ENCODE data around the gene HUWE1.

HUWE1 gene

DNA sequence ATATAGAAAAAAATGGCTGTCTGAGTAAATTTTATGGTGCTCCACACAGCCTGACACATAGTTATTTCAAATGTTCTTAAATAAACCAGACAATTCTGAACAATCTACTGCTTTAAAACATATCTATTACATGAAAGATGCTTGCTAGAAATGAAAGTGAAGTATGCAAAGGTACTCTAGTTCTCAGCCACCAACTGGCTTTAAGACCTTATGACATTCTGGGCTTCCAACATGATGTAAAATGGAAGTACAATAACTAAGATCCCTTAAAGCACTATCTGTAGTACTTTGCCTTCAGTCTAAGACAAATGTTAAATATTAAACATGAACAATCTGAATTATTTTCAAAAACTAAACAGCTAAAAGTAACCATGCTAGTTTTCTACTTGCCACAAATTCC lies 17.3 kb downstream of the HUWE1 start:
- no peaks in the 10 kb centered on the region for H3K9me3 ChIP-seq (ENCODE audit: control insufficient read depth, low read length)
- H3K4me3 ChIP-seq (ENCODE audit: insufficient read depth, low read depth, low read length, poor library complexity, severe bottlenecking), result no peak overlapping the region
- H3K4me1 ChIP-seq (ENCODE audit: control insufficient read depth, insufficient read depth, low read length, poor library complexity, severe bottlenecking), result no peaks in the 10 kb centered on the region
- H3K27me3 ChIP-seq (replicated peaks; ENCODE audit: control insufficient read depth, insufficient read depth, low read length, poor library complexity, severe bottlenecking), result no peaks in the 10 kb centered on the region
- H3K36me3 ChIP-seq (ENCODE audit: control insufficient read depth, insufficient read depth, low read length), result peaks cover 8% of the 10 kb centered on the region
- no peak for DNase-seq
- H3K27ac ChIP-seq (ENCODE audit: insufficient read depth, low read length, poor library complexity, severe bottlenecking), result no peak overlapping the region

DNA sequence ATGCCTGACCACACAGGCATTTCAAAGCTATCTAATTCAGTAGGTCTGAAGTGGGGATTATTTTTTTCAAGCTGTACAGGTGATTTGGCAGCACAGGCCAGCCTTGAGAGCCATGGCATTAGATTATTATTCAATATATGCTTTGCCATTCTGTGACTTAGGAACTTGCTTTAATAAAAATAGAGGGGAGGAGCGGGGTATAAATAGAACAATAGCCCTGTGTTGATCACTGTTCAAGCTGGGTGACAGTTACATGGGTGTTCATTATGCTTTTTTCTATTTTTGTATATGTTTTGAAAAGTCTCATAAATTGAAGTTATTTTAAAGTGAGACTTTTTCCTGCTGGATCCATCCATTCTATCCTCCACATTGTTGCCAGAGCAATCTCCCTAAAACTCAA lies 20.3 kb downstream of the HUWE1 start:
- no peaks in the 10 kb centered on the region for H3K9me3 ChIP-seq (ENCODE audit: control insufficient read depth, low read length)
- H3K36me3 ChIP-seq (ENCODE audit: control insufficient read depth, insufficient read depth, low read length), result no peaks in the 10 kb centered on the region
- H3K27me3 ChIP-seq (replicated peaks; ENCODE audit: control insufficient read depth, insufficient read depth, low read length, poor library complexity, severe bottlenecking), result no peaks in the 10 kb centered on the region

DNA sequence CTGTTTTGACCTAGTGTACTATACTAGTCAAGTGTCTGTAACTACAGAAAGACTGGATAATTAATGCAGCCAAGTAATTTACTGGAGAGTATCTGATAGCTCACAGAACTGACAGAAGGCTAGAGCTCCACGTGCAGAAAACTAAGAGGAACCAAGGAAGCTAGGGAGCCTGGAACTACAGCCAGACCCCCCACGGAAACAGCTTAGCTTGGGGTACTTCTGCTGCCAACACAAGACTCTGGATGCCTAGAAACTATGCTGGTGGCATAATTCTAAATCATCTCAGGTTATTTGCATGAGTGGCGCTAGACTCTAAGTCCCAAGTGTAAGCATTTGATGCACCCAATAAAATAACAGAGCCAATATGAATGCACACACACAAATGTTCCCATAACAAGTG lies 26.5 kb downstream of the HUWE1 start:
- no peak for DNase-seq
- Histone ChIP-seq H3K27ac (ENCODE audit: insufficient read depth, low read length, poor library complexity, severe bottlenecking) (no peak overlapping the region), H3K4me1 (ENCODE audit: control insufficient read depth, insufficient read depth, low read length, poor library complexity, severe bottlenecking) (no peaks in the 10 kb centered on the region), H3K36me3 (ENCODE audit: control insufficient read depth, insufficient read depth, low read length) (no peaks in the 10 kb centered on the region), H3K9me3 (ENCODE audit: control insufficient read depth, low read length) (no peaks in the 10 kb centered on the region), H3K27me3 (replicated peaks; ENCODE audit: control insufficient read depth, insufficient read depth, low read length, poor library complexity, severe bottlenecking) (no peaks in the 10 kb centered on the region), H3K4me3 (ENCODE audit: insufficient read depth, low read depth, low read length, poor library complexity, severe bottlenecking) (no peak overlapping the region)

More for the DNA sequence above, 20.3 kb downstream of the HUWE1 start:
- DNase-seq, result no peak
- H3K4me3 ChIP-seq (ENCODE audit: insufficient read depth, low read depth, low read length, poor library complexity, severe bottlenecking), result no peak overlapping the region
- H3K4me1 ChIP-seq (ENCODE audit: control insufficient read depth, insufficient read depth, low read length, poor library complexity, severe bottlenecking), result no peaks in the 10 kb centered on the region
- H3K27ac ChIP-seq (ENCODE audit: insufficient read depth, low read length, poor library complexity, severe bottlenecking), result no peak overlapping the region

DNA sequence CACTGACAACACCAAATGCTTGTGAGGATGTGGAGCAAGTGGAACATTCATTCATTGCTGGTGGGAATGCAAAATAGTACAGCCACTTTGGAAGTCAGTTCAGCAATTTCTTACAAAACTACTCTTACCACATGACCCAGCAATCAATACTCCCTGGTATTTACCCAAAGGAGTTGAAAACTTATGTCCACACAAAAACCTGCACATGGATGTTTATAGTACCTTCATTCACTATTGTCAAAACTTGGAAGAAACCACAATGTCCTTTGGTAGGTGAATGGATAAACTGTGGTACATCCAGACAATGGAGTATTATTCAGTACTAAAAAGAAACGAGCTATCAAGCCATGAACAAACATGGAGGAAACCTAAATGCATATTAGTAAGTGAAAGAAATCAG lies 27.5 kb downstream of the HUWE1 start:
- no peaks in the 10 kb centered on the region for H3K27me3 ChIP-seq (replicated peaks; ENCODE audit: control insufficient read depth, insufficient read depth, low read length, poor library complexity, severe bottlenecking)
- no peaks in the 10 kb centered on the region for H3K36me3 ChIP-seq (ENCODE audit: control insufficient read depth, insufficient read depth, low read length)
- H3K9me3 ChIP-seq (ENCODE audit: control insufficient read depth, low read length), result no peaks in the 10 kb centered on the region
- no peaks in the 10 kb centered on the region for H3K4me1 ChIP-seq (ENCODE audit: control insufficient read depth, insufficient read depth, low read length, poor library complexity, severe bottlenecking)
- no peak for DNase-seq
- H3K27ac ChIP-seq (ENCODE audit: insufficient read depth, low read length, poor library complexity, severe bottlenecking), result no peak overlapping the region
- H3K4me3 ChIP-seq (ENCODE audit: insufficient read depth, low read depth, low read length, poor library complexity, severe bottlenecking), result no peak overlapping the region

DNA sequence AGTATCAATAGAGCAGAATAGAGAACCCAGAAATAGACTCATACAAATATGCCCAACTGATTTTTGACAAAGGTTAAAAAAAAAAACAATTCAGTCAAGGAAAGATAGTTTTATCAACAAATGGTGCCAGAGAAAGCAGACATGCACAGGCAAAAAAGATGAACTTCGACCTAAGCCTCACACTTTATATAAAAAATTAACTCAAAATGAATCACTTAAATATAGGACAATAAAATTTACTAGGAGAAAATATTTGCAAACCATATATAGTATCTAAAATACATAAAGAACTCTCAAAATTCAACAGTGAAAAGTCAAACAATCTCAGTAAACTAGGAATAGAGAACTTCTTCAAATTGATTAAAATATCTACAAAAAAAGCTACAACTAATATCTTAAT lies 29.7 kb downstream of the HUWE1 start:
- H3K4me1 ChIP-seq (ENCODE audit: control insufficient read depth, insufficient read depth, low read length, poor library complexity, severe bottlenecking), result no peaks in the 10 kb centered on the region
- H3K27me3 ChIP-seq (replicated peaks; ENCODE audit: control insufficient read depth, insufficient read depth, low read length, poor library complexity, severe bottlenecking), result no peaks in the 10 kb centered on the region
- H3K4me3 ChIP-seq (ENCODE audit: insufficient read depth, low read depth, low read length, poor library complexity, severe bottlenecking), result no peak overlapping the region
- H3K36me3 ChIP-seq (ENCODE audit: control insufficient read depth, insufficient read depth, low read length), result peaks cover 15% of the 10 kb centered on the region
- no peaks in the 10 kb centered on the region for H3K9me3 ChIP-seq (ENCODE audit: control insufficient read depth, low read length)
- H3K27ac ChIP-seq (ENCODE audit: insufficient read depth, low read length, poor library complexity, severe bottlenecking), result no peak overlapping the region
- no peak for DNase-seq

DNA sequence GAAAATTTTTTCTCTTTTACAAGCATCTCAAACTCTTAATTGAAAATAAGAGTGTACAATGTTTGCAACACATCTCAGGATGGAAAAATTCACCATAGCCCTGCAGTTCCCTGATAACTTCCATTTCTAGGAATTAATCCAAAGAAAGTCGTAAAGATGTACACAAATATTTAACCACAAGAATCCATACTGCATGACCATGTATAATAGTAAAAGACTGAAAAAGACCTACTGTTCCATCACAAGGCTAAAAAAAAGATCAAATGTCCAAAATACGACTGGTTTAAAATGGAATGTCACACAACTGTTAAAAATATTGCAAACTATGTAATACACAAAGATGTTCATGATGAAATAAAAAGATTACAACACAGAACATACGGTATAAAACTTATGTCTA lies 32.1 kb downstream of the HUWE1 start:
- no peaks in the 10 kb centered on the region for H3K9me3 ChIP-seq (ENCODE audit: control insufficient read depth, low read length)
- peaks cover 21% of the 10 kb centered on the region for H3K36me3 ChIP-seq (ENCODE audit: control insufficient read depth, insufficient read depth, low read length)
- DNase-seq, result no peak
- H3K27me3 ChIP-seq (replicated peaks; ENCODE audit: control insufficient read depth, insufficient read depth, low read length, poor library complexity, severe bottlenecking), result no peaks in the 10 kb centered on the region
- H3K4me1 ChIP-seq (ENCODE audit: control insufficient read depth, insufficient read depth, low read length, poor library complexity, severe bottlenecking), result no peaks in the 10 kb centered on the region
- H3K4me3 ChIP-seq (ENCODE audit: insufficient read depth, low read depth, low read length, poor library complexity, severe bottlenecking), result no peak overlapping the region
- no peak overlapping the region for H3K27ac ChIP-seq (ENCODE audit: insufficient read depth, low read length, poor library complexity, severe bottlenecking)

DNA sequence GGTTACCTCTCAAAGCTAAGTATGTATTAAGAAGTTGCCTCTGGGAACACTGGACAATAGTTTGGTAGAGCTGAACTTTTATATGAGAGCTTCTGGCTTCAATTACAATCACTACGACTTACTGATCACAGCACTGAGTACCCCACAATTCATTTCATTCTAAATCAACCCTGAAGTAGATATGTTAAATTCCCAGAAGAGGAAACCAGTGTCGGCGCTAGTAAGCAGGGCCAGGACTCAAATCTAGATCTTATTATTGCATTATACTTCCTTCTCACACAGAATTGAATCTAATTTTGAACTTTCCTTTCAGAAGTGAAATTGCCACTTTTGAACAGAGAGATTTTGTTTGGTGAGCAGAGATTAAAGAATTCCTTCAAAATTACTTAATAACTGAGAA lies 41.8 kb downstream of the HUWE1 start:
- no peaks in the 10 kb centered on the region for H3K9me3 ChIP-seq (ENCODE audit: control insufficient read depth, low read length)
- no peaks in the 10 kb centered on the region for H3K4me1 ChIP-seq (ENCODE audit: control insufficient read depth, insufficient read depth, low read length, poor library complexity, severe bottlenecking)
- no peaks in the 10 kb centered on the region for H3K27me3 ChIP-seq (replicated peaks; ENCODE audit: control insufficient read depth, insufficient read depth, low read length, poor library complexity, severe bottlenecking)
- no peak overlapping the region for H3K27ac ChIP-seq (ENCODE audit: insufficient read depth, low read length, poor library complexity, severe bottlenecking)
- H3K36me3 ChIP-seq (ENCODE audit: control insufficient read depth, insufficient read depth, low read length), result peaks cover 47% of the 10 kb centered on the region
- H3K4me3 ChIP-seq (ENCODE audit: insufficient read depth, low read depth, low read length, poor library complexity, severe bottlenecking), result no peak overlapping the region
- no peak for DNase-seq

DNA sequence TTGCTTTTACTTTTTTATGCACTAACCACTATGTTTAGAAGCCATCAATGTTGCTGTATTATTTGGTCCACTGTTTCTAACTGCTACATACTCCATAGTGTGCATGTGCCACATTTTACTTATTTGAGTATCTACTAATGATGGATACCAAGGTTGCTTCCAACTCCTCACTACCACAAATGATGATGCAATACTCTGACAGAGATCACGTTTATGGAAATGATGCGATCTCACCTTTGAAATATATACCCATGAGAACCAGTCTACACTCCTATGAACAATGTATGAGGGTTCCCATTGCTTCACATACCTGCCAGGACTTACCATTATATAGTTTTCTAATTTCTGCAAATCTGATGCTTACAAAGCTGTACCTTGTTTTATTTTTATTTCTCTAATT lies 44.2 kb downstream of the HUWE1 start:
- Histone ChIP-seq H3K27ac (ENCODE audit: insufficient read depth, low read length, poor library complexity, severe bottlenecking) (no peak overlapping the region), H3K9me3 (ENCODE audit: control insufficient read depth, low read length) (no peaks in the 10 kb centered on the region), H3K4me3 (ENCODE audit: insufficient read depth, low read depth, low read length, poor library complexity, severe bottlenecking) (no peak overlapping the region), H3K36me3 (ENCODE audit: control insufficient read depth, insufficient read depth, low read length) (peaks cover 47% of the 10 kb centered on the region), H3K27me3 (replicated peaks; ENCODE audit: control insufficient read depth, insufficient read depth, low read length, poor library complexity, severe bottlenecking) (no peaks in the 10 kb centered on the region), H3K4me1 (ENCODE audit: control insufficient read depth, insufficient read depth, low read length, poor library complexity, severe bottlenecking) (no peaks in the 10 kb centered on the region)
- DNase-seq, result no peak

DNA sequence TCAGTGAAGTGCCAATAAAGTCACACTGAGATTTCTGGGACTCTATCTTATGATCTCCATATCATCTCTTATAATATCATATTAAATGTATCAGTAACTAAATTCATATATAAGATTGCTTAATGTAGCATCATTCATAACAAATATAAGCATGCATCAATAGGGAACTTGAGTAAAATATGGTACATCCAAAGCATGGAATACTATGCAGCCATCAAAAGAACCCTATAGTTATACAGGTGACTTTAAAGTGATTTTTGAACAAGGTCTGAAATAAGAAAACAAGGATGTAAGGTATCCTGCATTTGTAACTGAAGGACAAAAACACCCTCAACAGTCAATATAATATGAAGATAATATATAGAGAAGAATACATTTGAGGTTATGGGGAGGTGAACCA lies 47.3 kb downstream of the HUWE1 start:
- Histone ChIP-seq H3K9me3 (ENCODE audit: control insufficient read depth, low read length) (no peaks in the 10 kb centered on the region), H3K4me1 (ENCODE audit: control insufficient read depth, insufficient read depth, low read length, poor library complexity, severe bottlenecking) (no peaks in the 10 kb centered on the region), H3K4me3 (ENCODE audit: insufficient read depth, low read depth, low read length, poor library complexity, severe bottlenecking) (no peak overlapping the region), H3K27me3 (replicated peaks; ENCODE audit: control insufficient read depth, insufficient read depth, low read length, poor library complexity, severe bottlenecking) (no peaks in the 10 kb centered on the region), H3K27ac (ENCODE audit: insufficient read depth, low read length, poor library complexity, severe bottlenecking) (no peak overlapping the region), H3K36me3 (ENCODE audit: control insufficient read depth, insufficient read depth, low read length) (peaks cover 36% of the 10 kb centered on the region)
- DNase-seq, result no peak

DNA sequence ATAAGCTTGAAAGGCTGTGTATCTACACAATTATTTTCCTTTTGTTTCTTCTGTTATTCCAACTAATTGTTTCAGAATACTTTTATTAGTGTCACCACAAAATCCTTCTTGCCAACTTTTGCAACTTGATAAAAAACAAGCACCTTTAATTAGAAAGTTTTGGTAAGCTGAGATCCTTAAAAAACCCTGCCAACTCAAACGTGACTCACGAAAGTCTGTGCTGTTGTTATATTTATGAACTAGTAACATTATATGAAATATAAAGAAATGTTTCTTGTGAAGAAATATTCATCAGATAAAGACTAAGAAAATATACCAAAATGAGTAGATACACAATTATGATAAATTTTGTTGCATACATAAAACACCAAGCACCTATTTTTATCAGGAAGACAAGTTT lies 49.0 kb downstream of the HUWE1 start:
- Histone ChIP-seq H3K4me3 (ENCODE audit: insufficient read depth, low read depth, low read length, poor library complexity, severe bottlenecking) (no peak overlapping the region), H3K36me3 (ENCODE audit: control insufficient read depth, insufficient read depth, low read length) (peaks cover 37% of the 10 kb centered on the region), H3K27ac (ENCODE audit: insufficient read depth, low read length, poor library complexity, severe bottlenecking) (no peak overlapping the region), H3K9me3 (ENCODE audit: control insufficient read depth, low read length) (no peaks in the 10 kb centered on the region), H3K27me3 (replicated peaks; ENCODE audit: control insufficient read depth, insufficient read depth, low read length, poor library complexity, severe bottlenecking) (no peaks in the 10 kb centered on the region), H3K4me1 (ENCODE audit: control insufficient read depth, insufficient read depth, low read length, poor library complexity, severe bottlenecking) (no peaks in the 10 kb centered on the region)
- DNase-seq, result no peak

DNA sequence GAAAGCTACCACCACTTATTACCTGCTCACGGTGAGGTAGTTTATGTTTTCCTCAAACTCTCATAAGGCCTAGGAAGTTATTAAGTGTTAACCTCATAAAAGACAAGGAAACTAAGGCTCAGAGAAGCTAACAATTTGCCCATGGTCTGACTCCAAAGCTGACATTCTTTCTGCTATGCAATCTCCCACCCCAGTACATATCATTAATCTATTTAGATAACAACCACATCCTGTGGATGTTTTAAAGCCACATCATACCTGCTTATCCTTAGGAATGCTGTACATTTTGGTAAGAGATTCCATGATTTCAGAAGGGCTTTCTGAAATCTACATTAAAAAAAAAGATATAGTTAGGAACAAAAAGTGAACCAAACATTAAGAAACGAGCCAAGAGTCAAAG lies 55.4 kb downstream of the HUWE1 start:
- Histone ChIP-seq H3K27me3 (replicated peaks; ENCODE audit: control insufficient read depth, insufficient read depth, low read length, poor library complexity, severe bottlenecking) (no peaks in the 10 kb centered on the region), H3K36me3 (ENCODE audit: control insufficient read depth, insufficient read depth, low read length) (peaks cover 61% of the 10 kb centered on the region), H3K4me3 (ENCODE audit: insufficient read depth, low read depth, low read length, poor library complexity, severe bottlenecking) (no peak overlapping the region), H3K4me1 (ENCODE audit: control insufficient read depth, insufficient read depth, low read length, poor library complexity, severe bottlenecking) (no peaks in the 10 kb centered on the region), H3K9me3 (ENCODE audit: control insufficient read depth, low read length) (no peaks in the 10 kb centered on the region), H3K27ac (ENCODE audit: insufficient read depth, low read length, poor library complexity, severe bottlenecking) (no peak overlapping the region)
- no peak for DNase-seq

Data from effector memory CD4-positive, alpha-beta T cell (primary cell).